Keratinocyte (primary cell): ENCODE results near the gene DHH. TPM values are rescaled to one million over a fixed set of nuclear protein-coding genes. Genes with fewer than 3 reads are reported as not detected.

Experiments
- DNase-seq: peaks from one replicate; pipeline ENCODE4 v3.0.0-alpha.2; 2011; ENCODE audit warnings: low read depth, missing footprints, low spot score
- FAIRE-seq: peaks from 2 replicates; lab custom pipeline; 2011; peaks lifted over from hg19 to GRCh38; lab: Jason Lieb, UNC
- H2AFZ ChIP-seq: 2 replicates; pipeline ENCODE4 v1.6.0; 2012; ENCODE audit warnings: low read length, control low read depth, inconsistent platforms; ENCODE audit not compliant: control insufficient read depth
- H3K27ac ChIP-seq: 2 replicates; pipeline ENCODE4 v1.5.1; 2011; ENCODE audit warnings: low read length; ENCODE audit not compliant: control insufficient read depth, insufficient read depth
- H3K27me3 ChIP-seq: 3 replicates; pipeline ENCODE4 v1.6.0; 2011; ENCODE audit warnings: low read length; ENCODE audit not compliant: control insufficient read depth, insufficient read depth; ENCODE audit errors: extremely low read depth
- H3K36me3 ChIP-seq, 2 experiments: 2 replicates in 1 of 2; 3 replicates in 1 of 2; pipeline ENCODE4 v1.5.1; 2011; ENCODE audit warnings: low read length in 2 of 2, mild to moderate bottlenecking in 1 of 2; ENCODE audit not compliant: control insufficient read depth in 2 of 2, insufficient read depth in 2 of 2; ENCODE audit errors: extremely low read depth in 1 of 2
- H3K4me1 ChIP-seq: 3 replicates; pipeline ENCODE4 v1.5.1; 2011; ENCODE audit warnings: low read length; ENCODE audit not compliant: control insufficient read depth, insufficient read depth; ENCODE audit errors: extremely low read depth
- H3K4me2 ChIP-seq: 3 replicates; pipeline ENCODE4 v1.6.0; 2011; ENCODE audit warnings: low read depth, low read length; ENCODE audit not compliant: control insufficient read depth, insufficient read depth; ENCODE audit errors: extremely low read depth
- H3K4me3 ChIP-seq, 3 experiments: fragments of 200-600 bp in 1 of 3; sonication (generic) in 1 of 3; 2 replicates in 2 of 3; 3 replicates in 1 of 3; pipeline ENCODE4 v1.5.1; 2011 to 2016; ENCODE audit warnings: low read length in 3 of 3, mild to moderate bottlenecking in 3 of 3, control low read depth in 2 of 3, inconsistent platforms in 1 of 3, low read depth in 1 of 3, mixed read lengths in 1 of 3, mixed run types in 1 of 3, moderate library complexity in 1 of 3; ENCODE audit not compliant: control insufficient read depth in 2 of 3, insufficient read depth in 2 of 3; ENCODE audit errors: extremely low read depth in 1 of 3
- H3K79me2 ChIP-seq: 2 replicates; pipeline ENCODE4 v1.6.0; 2012; ENCODE audit warnings: low read length; ENCODE audit not compliant: control insufficient read depth, insufficient read depth
- H3K9ac ChIP-seq: 3 replicates; pipeline ENCODE4 v1.6.0; 2011; ENCODE audit warnings: low read length; ENCODE audit not compliant: control insufficient read depth, insufficient read depth; ENCODE audit errors: extremely low read depth
- H3K9me1 ChIP-seq: 3 replicates; pipeline ENCODE4 v1.6.0; 2011; ENCODE audit warnings: low read length; ENCODE audit not compliant: control insufficient read depth, insufficient read depth; ENCODE audit errors: extremely low read depth
- H3K9me3 ChIP-seq: 2 replicates; pipeline ENCODE4 v1.5.1; 2012; ENCODE audit warnings: low read depth, low read length; ENCODE audit not compliant: control insufficient read depth
- H4K20me1 ChIP-seq: 3 replicates; pipeline ENCODE4 v1.6.0; 2011; ENCODE audit warnings: low read length; ENCODE audit not compliant: control insufficient read depth, insufficient read depth; ENCODE audit errors: extremely low read depth
- EZH2 ChIP-seq: IDR thresholded peaks from one replicate; pipeline ENCODE4 v1.6.1; 2012; ENCODE audit warnings: inconsistent platforms, mild to moderate bottlenecking, low read length, moderate library complexity
- dilution Hi-C: fragments of 300-500 bp; cut with MboI; formaldehyde crosslinking; loops from one replicate; pipeline ENCODE4 v1.7.0; 2020; ENCODE audit warnings: low sequenced_read_pairs; ENCODE audit not compliant: extremely low pct_ligation_motif_present
- polyA plus RNA-seq, 5 experiments: library from polyadenylated mRNA; depleted of rRNA in 3 of 5; stranded (reverse) in 3 of 5; stranded (forward) in 1 of 5; unstranded in 1 of 5; fragments of >200 nt; gene quantifications; 1 replicate in 1 of 5; 2 replicates in 3 of 5; 3 replicates in 1 of 5; pipeline versions ENCODE4 v1.2.1 to v1.2.3, GENCODE V29; 2011 to 2012; ENCODE audit warnings: missing spikeins in 2 of 5, low read depth in 1 of 5, low replicate concordance in 1 of 5
- TF ChIP-seq, protein P1 (sequence below), 3 experiments: IDR thresholded peaks in 1 of 3; conservative IDR thresholded peaks in 1 of 3; optimal IDR thresholded peaks in 1 of 3; 2 replicates in 2 of 3; 3 replicates in 1 of 3; pipeline versions ENCODE3 to v1.5.1; 2011; ENCODE audit warnings: low read length in 3 of 3, mild to moderate bottlenecking in 3 of 3, moderate library complexity in 2 of 3, control low read depth in 1 of 3, inconsistent platforms in 1 of 3; ENCODE audit not compliant: insufficient read depth in 2 of 3; ENCODE audit errors: extremely low read depth in 1 of 3

DHH gene
- polyA plus RNA-seq, 1 donor (not counting 4 experiments of a cell fraction or from before 2014, with no cell fraction given), result not detected

DNA sequence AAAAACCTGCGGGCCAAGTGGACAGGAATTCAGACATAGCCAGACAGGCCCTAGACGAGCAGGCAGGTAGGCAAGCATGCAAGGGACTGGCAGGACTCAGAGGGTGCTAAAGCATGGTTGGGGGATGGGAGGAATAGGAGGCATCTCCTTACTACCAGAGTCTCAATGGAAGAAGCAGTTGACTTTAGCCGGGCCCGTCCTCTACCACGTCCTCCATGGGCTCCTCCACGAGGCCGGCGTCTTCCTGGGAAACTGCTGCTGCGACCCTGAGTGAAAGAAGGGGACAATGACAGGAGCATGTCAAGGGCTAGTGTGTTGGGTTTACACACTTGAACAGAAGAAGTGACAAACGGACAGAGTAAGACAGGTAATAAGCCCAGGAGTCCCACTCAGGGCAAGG lies 45.6 kb downstream of the DHH start:
- Histone ChIP-seq H4K20me1 (peaks cover 11% of the 10 kb centered on the region), H3K9me3 (no peaks in the 10 kb centered on the region), H3K9ac (no peak overlapping the region), H3K4me3 (no peak overlapping the region), H3K9me1 (peaks cover 2% of the 10 kb centered on the region), H2AFZ (no peak overlapping the region), H3K36me3 (peaks cover 75% of the 10 kb centered on the region in 2 experiments), H3K79me2 (peaks cover 30% of the 10 kb centered on the region), H3K4me1 (peaks cover 5% of the 10 kb centered on the region), H3K27ac (no peak overlapping the region), H3K4me2 (no peak overlapping the region), H3K27me3 (no peaks in the 10 kb centered on the region)
- dilution Hi-C loops, result no loop called here
- TF ChIP-seq, protein P1, sequence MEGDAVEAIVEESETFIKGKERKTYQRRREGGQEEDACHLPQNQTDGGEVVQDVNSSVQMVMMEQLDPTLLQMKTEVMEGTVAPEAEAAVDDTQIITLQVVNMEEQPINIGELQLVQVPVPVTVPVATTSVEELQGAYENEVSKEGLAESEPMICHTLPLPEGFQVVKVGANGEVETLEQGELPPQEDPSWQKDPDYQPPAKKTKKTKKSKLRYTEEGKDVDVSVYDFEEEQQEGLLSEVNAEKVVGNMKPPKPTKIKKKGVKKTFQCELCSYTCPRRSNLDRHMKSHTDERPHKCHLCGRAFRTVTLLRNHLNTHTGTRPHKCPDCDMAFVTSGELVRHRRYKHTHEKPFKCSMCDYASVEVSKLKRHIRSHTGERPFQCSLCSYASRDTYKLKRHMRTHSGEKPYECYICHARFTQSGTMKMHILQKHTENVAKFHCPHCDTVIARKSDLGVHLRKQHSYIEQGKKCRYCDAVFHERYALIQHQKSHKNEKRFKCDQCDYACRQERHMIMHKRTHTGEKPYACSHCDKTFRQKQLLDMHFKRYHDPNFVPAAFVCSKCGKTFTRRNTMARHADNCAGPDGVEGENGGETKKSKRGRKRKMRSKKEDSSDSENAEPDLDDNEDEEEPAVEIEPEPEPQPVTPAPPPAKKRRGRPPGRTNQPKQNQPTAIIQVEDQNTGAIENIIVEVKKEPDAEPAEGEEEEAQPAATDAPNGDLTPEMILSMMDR (optimal IDR thresholded peaks at IDR 0.05 in 1 of 3, IDR thresholded peaks at IDR 0.05 in 1 of 3, conservative IDR thresholded peaks at IDR 0.05 in 1 of 3; ENCODE audit: extremely low read depth in 1 of 3, insufficient read depth in 2 of 3, low read length in 3 of 3), result no peak
- no peak for TF ChIP-seq EZH2
- DNase-seq, result no peak
- FAIRE-seq, result no peak

DNA sequence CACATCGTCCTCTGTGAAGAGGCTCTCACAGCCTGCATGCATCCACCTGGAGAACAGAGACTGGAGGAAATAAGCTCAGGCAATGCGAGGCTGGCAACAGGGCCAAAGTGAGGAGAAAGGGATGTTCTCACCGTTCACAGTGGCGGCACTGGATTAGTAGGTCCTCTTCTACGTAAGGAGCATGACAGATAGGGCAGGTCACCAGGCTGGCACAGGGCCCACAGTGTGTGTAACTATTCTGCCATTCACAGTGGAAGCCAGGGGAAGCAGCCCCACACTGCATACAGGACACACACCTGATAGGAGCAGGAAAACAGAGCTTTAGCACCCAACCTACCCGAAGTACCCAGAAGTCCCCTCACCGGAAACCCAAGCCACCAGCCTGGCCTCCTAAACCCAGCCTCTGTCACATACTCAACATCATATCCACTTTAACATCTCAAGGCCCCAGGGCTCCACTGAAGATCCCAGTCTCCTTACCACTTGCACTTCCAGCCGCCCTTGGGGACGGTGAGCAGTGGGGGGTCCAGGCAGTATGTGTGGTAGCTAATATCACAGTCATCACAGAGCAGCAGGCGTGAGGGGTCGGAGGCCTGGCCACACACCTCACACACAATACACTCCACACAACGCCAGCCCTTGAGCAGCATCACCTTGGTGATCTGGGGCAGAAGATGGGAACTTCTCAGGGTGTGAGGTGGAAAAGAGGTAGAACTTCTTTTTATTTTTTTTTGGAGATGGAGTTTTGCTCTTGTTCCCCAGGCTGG lies 48.3 kb downstream of the DHH start:
- Histone ChIP-seq H3K9me3 (no peaks in the 10 kb centered on the region), H3K9me1 (peaks cover 2% of the 10 kb centered on the region), H3K36me3 (peaks cover 70 to 76% of the 10 kb centered on the region in 2 experiments), H2AFZ (no peak overlapping the region), H3K27ac (no peak overlapping the region), H3K9ac (no peak overlapping the region), H4K20me1 (peaks cover 11% of the 10 kb centered on the region), H3K4me3 (no peak overlapping the region), H3K27me3 (no peaks in the 10 kb centered on the region), H3K4me2 (no peak overlapping the region), H3K79me2 (peaks cover 13% of the 10 kb centered on the region), H3K4me1 (peaks cover 5% of the 10 kb centered on the region)
- dilution Hi-C loops, result no loop called here
- DNase-seq, result no peak
- FAIRE-seq, result no peak
- no peak for TF ChIP-seq EZH2
- TF ChIP-seq, protein P1 (optimal IDR thresholded peaks at IDR 0.05 in 1 of 3, IDR thresholded peaks at IDR 0.05 in 1 of 3, conservative IDR thresholded peaks at IDR 0.05 in 1 of 3; ENCODE audit: extremely low read depth in 1 of 3, insufficient read depth in 2 of 3, low read length in 3 of 3), result no peak
